Progenitor cell of endocrine pancreas (in vitro differentiated cells): Measurements from ENCODE around the gene ANKRD31. TPM values are rescaled to one million over a fixed set of nuclear protein-coding genes. Genes with fewer than 3 reads are reported as not detected.

Experiments used
- DNase-seq: peaks from one replicate; pipeline ENCODE4 v3.0.0; 2021; ENCODE audit warnings: low spot score; ENCODE audit not compliant: unreplicated experiment
- H3K27ac Mint-ChIP-seq: 2 replicates; pipeline ENCODE4 v1.8.0; 2021; ENCODE audit warnings: mild to moderate bottlenecking, moderate library complexity, mixed read lengths
- H3K27me3 Mint-ChIP-seq: 2 replicates; pipeline ENCODE4 v1.8.0; 2021; ENCODE audit warnings: mixed read lengths
- H3K36me3 Mint-ChIP-seq: 2 replicates; pipeline ENCODE4 v1.8.0; 2022; ENCODE audit warnings: mixed read lengths; ENCODE audit not compliant: insufficient read depth
- H3K4me1 Mint-ChIP-seq: 2 replicates; pipeline ENCODE4 v1.8.0; 2021; ENCODE audit warnings: low read depth, mixed read lengths
- H3K4me3 Mint-ChIP-seq: 2 replicates; pipeline ENCODE4 v1.8.0; 2021; ENCODE audit warnings: low read depth, mild to moderate bottlenecking, moderate library complexity, mixed read lengths
- H3K9me3 Mint-ChIP-seq: 2 replicates; pipeline ENCODE4 v1.8.0; 2021; ENCODE audit warnings: low read depth, mixed read lengths
- total RNA-seq: library from RNA; stranded (reverse); gene quantifications from 2 replicates; pipeline ENCODE4 v1.2.1, GENCODE V29; 2021
- TF ChIP-seq, protein P1 (sequence below): fragments of 200-600 bp; sonication (generic); IDR thresholded peaks from one replicate; pipeline ENCODE4 v1.5.0; 2021; ENCODE audit warnings: antibody characterized with exemption, mild to moderate bottlenecking; ENCODE audit not compliant: unreplicated experiment

The ANKRD31 gene
- total RNA-seq, 1 donor from 2014 or later = 0.55 TPM

DNA sequence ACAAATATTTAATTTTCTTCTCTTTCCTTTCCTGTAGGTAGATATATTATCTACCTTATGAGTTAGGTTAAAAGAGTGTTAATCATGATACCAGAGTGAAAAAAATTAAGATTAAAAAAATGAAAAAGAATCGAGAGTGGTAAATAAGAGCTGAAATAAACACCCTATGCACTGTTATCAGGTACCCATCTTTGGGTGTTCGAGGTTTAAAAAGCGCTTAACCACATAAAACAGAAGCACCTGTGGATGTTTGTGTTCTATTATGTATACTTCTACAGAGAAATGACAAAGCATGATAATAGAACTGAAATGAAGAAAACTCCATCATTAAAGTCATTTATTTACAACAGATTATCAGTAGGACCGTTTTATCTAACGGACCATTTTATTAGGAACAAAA is 158.7 kb downstream of the ANKRD31 start:
- no peak overlapping the region for H3K4me3 Mint-ChIP-seq
- no peaks in the 10 kb centered on the region for H3K4me1 Mint-ChIP-seq
- no peaks in the 10 kb centered on the region for H3K27me3 Mint-ChIP-seq
- no peaks in the 10 kb centered on the region for H3K36me3 Mint-ChIP-seq
- DNase-seq = no peak
- H3K9me3 Mint-ChIP-seq = no peaks in the 10 kb centered on the region
- H3K27ac Mint-ChIP-seq = no peak overlapping the region
- TF ChIP-seq, protein P1, sequence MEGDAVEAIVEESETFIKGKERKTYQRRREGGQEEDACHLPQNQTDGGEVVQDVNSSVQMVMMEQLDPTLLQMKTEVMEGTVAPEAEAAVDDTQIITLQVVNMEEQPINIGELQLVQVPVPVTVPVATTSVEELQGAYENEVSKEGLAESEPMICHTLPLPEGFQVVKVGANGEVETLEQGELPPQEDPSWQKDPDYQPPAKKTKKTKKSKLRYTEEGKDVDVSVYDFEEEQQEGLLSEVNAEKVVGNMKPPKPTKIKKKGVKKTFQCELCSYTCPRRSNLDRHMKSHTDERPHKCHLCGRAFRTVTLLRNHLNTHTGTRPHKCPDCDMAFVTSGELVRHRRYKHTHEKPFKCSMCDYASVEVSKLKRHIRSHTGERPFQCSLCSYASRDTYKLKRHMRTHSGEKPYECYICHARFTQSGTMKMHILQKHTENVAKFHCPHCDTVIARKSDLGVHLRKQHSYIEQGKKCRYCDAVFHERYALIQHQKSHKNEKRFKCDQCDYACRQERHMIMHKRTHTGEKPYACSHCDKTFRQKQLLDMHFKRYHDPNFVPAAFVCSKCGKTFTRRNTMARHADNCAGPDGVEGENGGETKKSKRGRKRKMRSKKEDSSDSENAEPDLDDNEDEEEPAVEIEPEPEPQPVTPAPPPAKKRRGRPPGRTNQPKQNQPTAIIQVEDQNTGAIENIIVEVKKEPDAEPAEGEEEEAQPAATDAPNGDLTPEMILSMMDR = no peak

DNA sequence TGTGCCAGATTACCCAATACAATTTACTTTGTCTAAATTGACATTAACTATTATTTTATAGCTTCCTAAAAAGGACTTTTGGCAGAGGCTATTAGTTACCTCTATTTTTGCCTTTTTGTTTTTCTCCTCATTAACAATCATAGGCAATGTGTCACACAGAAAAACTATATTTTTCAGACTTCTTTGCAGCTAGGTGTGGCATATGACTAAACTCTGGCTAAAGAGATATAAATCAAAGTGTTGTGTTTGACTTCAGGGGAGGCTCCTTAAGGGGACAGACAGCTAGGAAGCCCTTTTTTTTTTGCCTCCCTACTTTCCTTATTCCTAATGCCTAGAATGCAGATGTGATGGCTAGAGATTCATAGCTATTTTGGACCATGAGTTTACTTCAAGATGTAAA is 164.6 kb downstream of the ANKRD31 start:
- no peak for DNase-seq
- Mint-ChIP-seq H3K27me3 (no peaks in the 10 kb centered on the region), H3K36me3 (no peaks in the 10 kb centered on the region), H3K27ac (no peak overlapping the region), H3K4me1 (no peaks in the 10 kb centered on the region), H3K9me3 (no peaks in the 10 kb centered on the region), H3K4me3 (no peak overlapping the region)
- TF ChIP-seq, protein P1 = no peak

DNA sequence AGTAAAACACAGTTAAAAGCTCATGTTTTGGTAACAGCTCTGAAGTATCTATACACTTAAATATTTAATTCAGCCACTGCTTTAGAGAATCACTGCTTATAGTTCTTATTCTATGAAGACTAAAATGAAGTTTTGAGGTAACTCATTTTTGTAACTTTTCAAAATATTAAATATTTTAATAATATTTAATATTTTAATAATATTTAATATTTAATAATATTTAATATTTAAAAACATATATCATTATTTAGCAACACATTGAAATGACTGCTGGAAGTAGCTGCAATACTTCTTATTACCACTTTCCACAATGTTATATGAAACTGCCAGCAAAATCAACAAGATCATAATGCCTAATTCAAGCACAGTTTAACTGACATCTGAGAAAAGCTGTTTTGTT is 165.6 kb downstream of the ANKRD31 start:
- Mint-ChIP-seq H3K36me3 (no peaks in the 10 kb centered on the region), H3K9me3 (no peaks in the 10 kb centered on the region), H3K27me3 (no peaks in the 10 kb centered on the region), H3K27ac (no peak overlapping the region), H3K4me1 (no peaks in the 10 kb centered on the region), H3K4me3 (no peak overlapping the region)
- DNase-seq = no peak
- TF ChIP-seq, protein P1 = no peak

DNA sequence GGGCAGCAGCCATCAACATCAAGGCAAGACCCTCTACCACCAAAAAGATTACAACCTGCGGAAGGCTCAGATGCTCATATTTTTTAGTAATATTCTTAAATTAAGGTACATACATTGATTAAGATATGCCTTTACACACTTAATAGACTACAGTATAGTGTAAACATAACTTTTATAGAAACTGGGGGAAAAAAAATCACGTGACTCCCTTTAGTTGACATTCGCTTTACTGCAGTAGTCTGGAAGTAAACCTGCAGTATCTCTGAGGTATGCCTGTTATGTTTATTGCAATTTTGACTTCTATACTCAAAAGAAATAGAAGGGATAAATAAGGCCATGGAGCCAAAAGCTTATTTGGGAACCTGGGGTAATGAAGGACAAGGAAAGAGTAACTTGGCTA is 169.2 kb downstream of the ANKRD31 start:
- Mint-ChIP-seq H3K27ac (no peak overlapping the region), H3K27me3 (no peaks in the 10 kb centered on the region), H3K4me1 (no peaks in the 10 kb centered on the region), H3K36me3 (no peaks in the 10 kb centered on the region), H3K9me3 (no peaks in the 10 kb centered on the region), H3K4me3 (no peak overlapping the region)
- TF ChIP-seq, protein P1 = no peak
- DNase-seq = no peak

DNA sequence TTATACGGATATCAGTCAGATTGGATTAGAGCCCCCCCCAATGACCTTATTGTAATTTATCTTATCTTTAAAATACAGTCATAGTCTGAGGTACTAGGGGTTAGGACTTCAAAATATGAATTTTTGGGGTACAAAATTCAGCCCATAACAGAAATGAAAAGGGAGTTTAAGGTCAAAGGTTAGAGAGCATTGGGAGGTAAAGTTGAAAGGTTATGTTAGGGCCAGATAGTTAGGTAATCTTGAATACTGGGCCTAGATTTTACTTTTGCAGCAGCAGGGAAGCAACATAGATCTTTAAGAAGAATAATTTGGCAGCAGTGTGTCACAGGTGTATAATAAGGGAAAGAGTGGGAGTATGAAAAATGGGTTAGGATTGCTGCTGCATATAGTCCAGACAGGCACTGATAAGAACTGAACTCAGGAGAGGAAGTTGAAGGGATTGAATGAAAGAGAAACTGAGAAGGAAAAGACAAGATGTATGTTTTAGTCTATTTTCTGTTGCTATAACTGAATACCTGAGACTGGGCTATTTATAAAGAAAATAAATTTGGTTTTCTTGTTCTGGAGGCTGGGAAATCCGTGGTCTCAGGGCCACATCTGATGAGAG is 173.7 kb downstream of the ANKRD31 start:
- H3K9me3 Mint-ChIP-seq = no peaks in the 10 kb centered on the region
- H3K27ac Mint-ChIP-seq = no peak overlapping the region
- no peak overlapping the region for H3K4me3 Mint-ChIP-seq
- no peaks in the 10 kb centered on the region for H3K27me3 Mint-ChIP-seq
- no peak for DNase-seq
- TF ChIP-seq, protein P1 = no peak
- H3K36me3 Mint-ChIP-seq = no peaks in the 10 kb centered on the region
- peaks cover 4% of the 10 kb centered on the region for H3K4me1 Mint-ChIP-seq
